ENCODE data around the gene MAPRE2. TPM values are rescaled to one million over a fixed set of nuclear protein-coding genes. Genes with fewer than 3 reads are reported as not detected.

The MAPRE2 gene
- total and polyA plus RNA-seq, 12 donors = 30.2 to 144 (median 87.6) TPM

GRCh38 chr18:35063875-35064690 is 22.9 kb downstream of the MAPRE2 start:
- no peaks in the 10 kb centered on the region for H3K9me3 ChIP-seq (replicated peaks in 1 of 3)
- intact Hi-C loops (cut with DNase I) = no loop called here
- WGBS, 4 donors = 65 to 86% (median 78%) methylated on average over 4 of the region's 4 CpGs

GRCh38 chr18:35067454-35067853 is 26.2 kb downstream of the MAPRE2 start:
- Histone ChIP-seq H3K9me3 (replicated peaks in 1 of 3) (no peaks in the 10 kb centered on the region), H3K4me3 (no peak overlapping the region), H3K36me3 (replicated peaks in 1 of 2) (no peaks in the 10 kb centered on the region), H3K4me1 (replicated peaks in 1 of 2) (peaks cover 14 to 30% of the 10 kb centered on the region in 2 donors), H3K27me3 (no peaks in the 10 kb centered on the region), H3K27ac (no peak overlapping the region)
- intact Hi-C loops (cut with DNase I) = no loop called here
- TF ChIP-seq CTCF (IDR thresholded peaks at IDR 0.05) = no peak
- no peak for TF ChIP-seq POLR2A (IDR thresholded peaks at IDR 0.05)
- no peak for DNase-seq
- 51 to 70% (median 58%) methylated on average over 4 of the region's 4 CpGs for WGBS, 4 donors

More at GRCh38 chr18:35063875-35064690, 22.9 kb downstream of the MAPRE2 start:
- Histone ChIP-seq H3K36me3 (replicated peaks in 1 of 2) (no peaks in the 10 kb centered on the region), H3K27ac (no peak overlapping the region), H3K4me1 (replicated peaks in 1 of 2) (peaks cover 12 to 43% of the 10 kb centered on the region in 2 donors), H3K4me3 (no peak overlapping the region), H3K27me3 (no peaks in the 10 kb centered on the region)
- no peak for DNase-seq
- TF ChIP-seq CTCF (IDR thresholded peaks at IDR 0.05) (no peak), POLR2A (IDR thresholded peaks at IDR 0.05) (no peak)

- Histone ChIP-seq H3K36me3 (replicated peaks in 1 of 2) (no peaks in the 10 kb centered on the region), H3K4me1 (replicated peaks in 1 of 2) (peaks cover 41 to 60% of the 10 kb centered on the region in 2 donors), H3K9me3 (replicated peaks in 1 of 3) (no peaks in the 10 kb centered on the region), H3K27ac (peak overlapping the region; percentile 5 to 71 (median 40)), H3K27me3 (no peaks in the 10 kb centered on the region), H3K4me3 (no peak overlapping the region)
- no peak for TF ChIP-seq CTCF (IDR thresholded peaks at IDR 0.05)
- no peak for TF ChIP-seq POLR2A (IDR thresholded peaks at IDR 0.05)
- 13 to 37% (median 25%) methylated on average over 3 of the region's 3 CpGs for WGBS, 4 donors
- intact Hi-C loops (cut with DNase I) = no loop called here
- DNase-seq = no peak
These were observed 30.6 kb downstream of the MAPRE2 start for GRCh38 chr18:35071819-35072247.

- Histone ChIP-seq H3K4me1 (replicated peaks in 1 of 2) (peaks cover 41 to 53% of the 10 kb centered on the region in 2 donors), H3K36me3 (replicated peaks in 1 of 2) (no peaks in the 10 kb centered on the region), H3K27ac (peak overlapping the region in 3 of 5 donors; percentile 37 to 61 (median 52)), H3K27me3 (no peaks in the 10 kb centered on the region), H3K4me3 (no peak overlapping the region), H3K9me3 (replicated peaks in 1 of 3) (no peaks in the 10 kb centered on the region)
- 73 to 85% (median 78%) methylated on average over 2 of the region's 2 CpGs for WGBS, 4 donors
- intact Hi-C loops (cut with DNase I) = no loop called here
- no peak for TF ChIP-seq CTCF (IDR thresholded peaks at IDR 0.05)
- no peak for TF ChIP-seq POLR2A (IDR thresholded peaks at IDR 0.05)
- DNase-seq = no peak
These were observed 31.4 kb downstream of the MAPRE2 start for GRCh38 chr18:35072616-35073015.

Data from adrenal gland (tissue), 12 donors.